Prostate gland (tissue), 2 donors: ENCODE results near the gene TDRD3.

Experiments
- POLR2A ChIP-seq: fragments of 450-650 bp; IDR thresholded peaks from one replicate; pipeline ENCODE4 v1.6.1; 2016; ENCODE audit warnings: antibody characterized with exemption, mild to moderate bottlenecking
- POLR2AphosphoS5 ChIP-seq: sonication (generic); formaldehyde crosslinking; IDR thresholded peaks from one replicate; pipeline ENCODE4 v1.6.1; 2017; ENCODE audit warnings: antibody characterized with exemption
- TF ChIP-seq, protein P1 (sequence below), 4 experiments: fragments of 200-600 bp in 2 of 4; fragments of 450-650 bp in 2 of 4; sonication (generic) in 2 of 4; IDR thresholded peaks; 1 replicate in 3 of 4; 2 replicates in 1 of 4; pipeline ENCODE4 v1.5.1; 2016 to 2019; ENCODE audit warnings: antibody characterized with exemption in 4 of 4, mild to moderate bottlenecking in 2 of 4, moderate library complexity in 2 of 4

- TF ChIP-seq, protein P1, sequence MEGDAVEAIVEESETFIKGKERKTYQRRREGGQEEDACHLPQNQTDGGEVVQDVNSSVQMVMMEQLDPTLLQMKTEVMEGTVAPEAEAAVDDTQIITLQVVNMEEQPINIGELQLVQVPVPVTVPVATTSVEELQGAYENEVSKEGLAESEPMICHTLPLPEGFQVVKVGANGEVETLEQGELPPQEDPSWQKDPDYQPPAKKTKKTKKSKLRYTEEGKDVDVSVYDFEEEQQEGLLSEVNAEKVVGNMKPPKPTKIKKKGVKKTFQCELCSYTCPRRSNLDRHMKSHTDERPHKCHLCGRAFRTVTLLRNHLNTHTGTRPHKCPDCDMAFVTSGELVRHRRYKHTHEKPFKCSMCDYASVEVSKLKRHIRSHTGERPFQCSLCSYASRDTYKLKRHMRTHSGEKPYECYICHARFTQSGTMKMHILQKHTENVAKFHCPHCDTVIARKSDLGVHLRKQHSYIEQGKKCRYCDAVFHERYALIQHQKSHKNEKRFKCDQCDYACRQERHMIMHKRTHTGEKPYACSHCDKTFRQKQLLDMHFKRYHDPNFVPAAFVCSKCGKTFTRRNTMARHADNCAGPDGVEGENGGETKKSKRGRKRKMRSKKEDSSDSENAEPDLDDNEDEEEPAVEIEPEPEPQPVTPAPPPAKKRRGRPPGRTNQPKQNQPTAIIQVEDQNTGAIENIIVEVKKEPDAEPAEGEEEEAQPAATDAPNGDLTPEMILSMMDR (IDR thresholded peaks at IDR 0.05) = no peak
- TF ChIP-seq POLR2A (no peak), POLR2AphosphoS5 (no peak)
Observed at GRCh38 chr13:60572003-60572798, 175.2 kb downstream of the TDRD3 start.
